AG04450 (cell line): ENCODE measurements around the gene PRSS12. TPM values are rescaled to one million over a fixed set of nuclear protein-coding genes. Genes with fewer than 3 reads are reported as not detected.
A peak's percentile ranks its signal among the peaks of the same experiment; 100 is the strongest.

Experiments
- CTCF ChIA-PET: fragments of 300-600, 350-600 bp; formaldehyde crosslinking; extraction: SDS; loops from one replicate; lab custom pipeline; 2022; ENCODE audit warnings: antibody characterized with exemption, inconsistent platforms; lab: Charles Lee
- POLR2A ChIA-PET: fragments of 350-600 bp; formaldehyde crosslinking; extraction: SDS; loops from one replicate; lab custom pipeline; 2021; ENCODE audit warnings: antibody characterized with exemption, inconsistent platforms; lab: Yijun Ruan, JAX
- DNase-seq: peaks from one replicate; pipeline ENCODE4 v3.0.0-alpha.2; 2011; ENCODE audit warnings: low read depth, low spot score
- H3K27ac ChIP-seq: one replicate; pipeline ENCODE4 v1.5.1; 2012; ENCODE audit warnings: low read depth, low read length, control low read depth
- H3K27me3 ChIP-seq: one replicate; pipeline ENCODE4 v1.6.0; 2012; ENCODE audit warnings: low read length; ENCODE audit not compliant: control insufficient read depth, insufficient read depth
- H3K4me3 ChIP-seq: 2 replicates; pipeline ENCODE4 v1.5.1; 2011; ENCODE audit warnings: mild to moderate bottlenecking, low read depth, low read length, control low read depth
- H3K9me3 ChIP-seq: 2 replicates; pipeline ENCODE4 v1.5.1; 2012; ENCODE audit warnings: low read length; ENCODE audit not compliant: control insufficient read depth, insufficient read depth
- polyA plus RNA-seq: library from polyadenylated mRNA; depleted of rRNA; stranded (reverse); fragments of >200 nt; gene quantifications from 2 replicates; pipeline ENCODE4 v1.2.3, GENCODE V29; 2011
- TF ChIP-seq, protein P1 (sequence below): IDR thresholded peaks from 2 replicates; pipeline ENCODE4 v1.5.1; 2011; ENCODE audit warnings: low read depth, low read length, control low read depth, inconsistent platforms

Gene PRSS12
- polyA plus RNA-seq, 1 experiment = 155 TPM

DNA sequence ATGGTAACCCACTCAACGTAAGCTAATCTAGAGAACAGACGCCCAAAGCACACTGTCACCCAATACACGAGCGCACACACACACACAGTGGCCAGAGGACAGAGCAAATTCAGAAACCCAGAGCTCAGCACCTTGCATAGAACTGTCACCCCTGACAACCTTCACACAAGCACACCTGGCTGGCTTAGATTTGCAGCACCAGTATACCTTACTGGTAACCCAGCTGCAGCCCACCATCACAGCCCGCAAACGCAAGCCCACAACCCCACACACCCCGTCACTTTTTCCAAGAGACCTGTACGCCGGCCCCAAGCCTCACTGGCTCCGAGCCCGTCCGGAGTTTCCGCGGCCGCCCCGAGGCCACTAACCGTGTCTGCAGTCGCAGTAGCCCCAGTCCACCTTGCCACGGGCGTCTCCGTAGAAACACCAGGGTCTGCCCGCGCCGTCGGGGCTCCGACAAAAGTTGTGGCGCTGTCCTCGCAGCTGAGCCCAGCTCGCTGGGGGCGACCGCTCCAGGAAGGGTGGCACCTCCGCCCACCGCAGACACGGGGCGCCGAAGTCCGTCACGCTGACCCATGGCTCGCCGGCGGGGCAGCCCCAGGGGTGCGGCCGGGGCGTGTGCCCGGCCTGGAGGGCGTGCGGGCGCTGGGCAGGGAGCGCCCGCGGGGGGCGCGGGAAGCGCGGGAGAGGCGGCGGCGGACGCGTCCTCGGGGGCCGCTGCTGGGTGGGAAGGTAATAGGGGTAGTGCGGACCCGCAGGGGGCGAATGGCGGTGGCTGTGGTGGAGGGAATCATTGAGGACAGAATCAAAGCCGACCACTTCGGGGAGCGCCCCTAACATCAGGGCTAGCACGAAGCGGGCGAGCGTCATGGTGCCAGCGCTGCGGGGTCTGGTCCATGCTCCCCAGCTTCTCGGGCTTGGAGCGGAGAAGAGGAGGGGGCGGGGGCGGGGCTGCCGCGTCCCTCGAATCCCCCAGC is 664 bp downstream of the PRSS12 start:
- CTCF ChIA-PET = interaction anchor here (0.6 to 5.2 kb wide), 54 partner anchors 10 to 1715 kb away, joined by 3 to 81 read pairs (median 5); partner anchors contain the start of gene MAD2L1
- H3K27ac ChIP-seq = peak overlapping the region; percentile 52
- H3K27me3 ChIP-seq = no peaks in the 10 kb centered on the region

DNA sequence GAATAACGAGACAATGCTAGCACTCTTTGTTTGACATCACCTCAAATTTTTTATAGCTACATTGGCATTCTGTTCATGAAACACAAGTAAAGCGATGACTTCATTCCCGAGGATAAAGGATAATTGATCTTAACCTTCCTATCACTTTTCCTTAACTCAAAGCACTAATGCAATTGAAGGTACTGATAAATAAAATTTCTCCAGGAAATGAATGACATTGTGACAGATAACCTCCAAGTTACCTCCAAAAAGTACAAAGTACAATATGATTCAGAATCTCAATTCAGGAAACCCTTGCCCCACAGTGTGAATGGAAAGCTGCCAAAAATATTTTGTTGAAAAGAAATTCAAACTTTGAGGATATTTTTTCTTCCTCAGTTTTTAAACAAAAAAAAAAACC is 1.8 kb downstream of the PRSS12 start:
- Histone ChIP-seq H3K4me3 (peak overlapping the region; percentile 84), H3K9me3 (no peaks in the 10 kb centered on the region), H3K27me3 (no peaks in the 10 kb centered on the region), H3K27ac (no peak overlapping the region)
- CTCF ChIA-PET = interaction anchor here (0.5 to 5.2 kb wide), 11 partner anchors 9 to 1716 kb away, joined by 3 to 81 read pairs (median 4); partner anchors contain the start of gene MAD2L1
- no peak for DNase-seq
- TF ChIP-seq, protein P1, sequence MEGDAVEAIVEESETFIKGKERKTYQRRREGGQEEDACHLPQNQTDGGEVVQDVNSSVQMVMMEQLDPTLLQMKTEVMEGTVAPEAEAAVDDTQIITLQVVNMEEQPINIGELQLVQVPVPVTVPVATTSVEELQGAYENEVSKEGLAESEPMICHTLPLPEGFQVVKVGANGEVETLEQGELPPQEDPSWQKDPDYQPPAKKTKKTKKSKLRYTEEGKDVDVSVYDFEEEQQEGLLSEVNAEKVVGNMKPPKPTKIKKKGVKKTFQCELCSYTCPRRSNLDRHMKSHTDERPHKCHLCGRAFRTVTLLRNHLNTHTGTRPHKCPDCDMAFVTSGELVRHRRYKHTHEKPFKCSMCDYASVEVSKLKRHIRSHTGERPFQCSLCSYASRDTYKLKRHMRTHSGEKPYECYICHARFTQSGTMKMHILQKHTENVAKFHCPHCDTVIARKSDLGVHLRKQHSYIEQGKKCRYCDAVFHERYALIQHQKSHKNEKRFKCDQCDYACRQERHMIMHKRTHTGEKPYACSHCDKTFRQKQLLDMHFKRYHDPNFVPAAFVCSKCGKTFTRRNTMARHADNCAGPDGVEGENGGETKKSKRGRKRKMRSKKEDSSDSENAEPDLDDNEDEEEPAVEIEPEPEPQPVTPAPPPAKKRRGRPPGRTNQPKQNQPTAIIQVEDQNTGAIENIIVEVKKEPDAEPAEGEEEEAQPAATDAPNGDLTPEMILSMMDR = no peak
- POLR2A ChIA-PET = interaction anchor here (3.4 kb wide), 1 partner anchor 69 kb away, joined by 25 read pairs; no protein-coding TSS in a partner anchor

More for the DNA sequence above, 664 bp downstream of the PRSS12 start:
- H3K4me3 ChIP-seq = peak overlapping the region; percentile 84
- POLR2A ChIA-PET = interaction anchor here (1.0 to 3.4 kb wide), 5 partner anchors 9 to 333 kb away, joined by 3 to 25 read pairs (median 5); partner anchors contain the start of gene METTL14
- TF ChIP-seq, protein P1 = 0 out of 2 replicates have a peak, but pooled peaks have one; percentile 5
- no peaks in the 10 kb centered on the region for H3K9me3 ChIP-seq
- no peak for DNase-seq

DNA sequence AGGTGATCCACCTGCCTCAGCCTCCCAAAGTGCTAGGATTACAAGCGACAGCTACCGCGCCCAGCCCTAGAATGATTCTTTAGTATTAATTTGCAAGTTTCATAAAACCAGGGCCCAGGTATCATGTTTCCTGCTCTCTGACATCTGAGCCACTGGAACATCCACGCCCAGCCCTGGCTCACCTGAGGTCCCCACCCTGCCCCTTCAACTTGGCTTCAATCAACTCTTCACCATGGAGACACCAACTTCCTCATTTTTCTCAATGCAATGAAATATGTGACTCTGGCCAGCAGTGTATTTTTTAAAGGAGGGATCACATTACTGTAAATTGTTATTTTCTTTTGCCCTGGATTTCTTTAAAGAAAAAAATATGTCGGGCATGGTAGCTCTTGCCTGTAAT is 3.9 kb downstream of the PRSS12 start:
- no peak overlapping the region for H3K27ac ChIP-seq
- POLR2A ChIA-PET = interaction anchor here (0.7 kb wide), 1 partner anchor 10 kb away, joined by 4 read pairs; no protein-coding TSS in a partner anchor

DNA sequence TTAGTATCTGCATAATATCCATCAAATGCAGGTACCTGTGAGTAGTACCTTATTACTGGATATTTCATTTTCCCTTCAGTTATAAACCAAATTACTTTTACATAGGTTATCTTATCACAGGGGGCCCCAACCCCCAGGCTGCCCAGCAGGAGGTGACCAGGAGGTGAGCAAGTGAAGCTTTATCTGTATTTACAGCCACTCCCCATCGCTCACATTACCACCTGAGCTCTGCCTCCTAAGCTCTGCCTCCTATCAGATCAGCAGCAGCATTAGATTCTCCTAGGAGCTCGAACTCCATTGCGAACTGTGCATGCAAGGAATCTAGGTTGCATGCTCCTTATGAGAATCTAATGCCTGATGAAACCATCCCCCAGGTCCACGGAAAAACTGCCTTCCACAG is 6.3 kb downstream of the PRSS12 start:
- Histone ChIP-seq H3K4me3 (no peak overlapping the region), H3K27ac (no peak overlapping the region), H3K27me3 (no peaks in the 10 kb centered on the region), H3K9me3 (no peaks in the 10 kb centered on the region)
- TF ChIP-seq, protein P1 = no peak
- ChIA-PET POLR2A (interaction anchor here (1.2 kb wide), 1 partner anchor 67 kb away, joined by 4 read pairs; no protein-coding TSS in a partner anchor), CTCF (no interaction called here)
- DNase-seq = no peak

More for the DNA sequence above, 3.9 kb downstream of the PRSS12 start:
- Histone ChIP-seq H3K9me3 (no peaks in the 10 kb centered on the region), H3K27me3 (no peaks in the 10 kb centered on the region), H3K4me3 (no peak overlapping the region)
- CTCF ChIA-PET = interaction anchor here (0.7 kb wide), 1 partner anchor 10 kb away, joined by 3 read pairs; no protein-coding TSS in a partner anchor
- TF ChIP-seq, protein P1 = no peak
- no peak for DNase-seq
